ENCODE measurements around the gene SOX21. TPM values are rescaled to one million over a fixed set of nuclear protein-coding genes. Genes with fewer than 3 reads are reported as not detected.

The SOX21 gene
- total RNA-seq: not detected in 2 replicates

DNA sequence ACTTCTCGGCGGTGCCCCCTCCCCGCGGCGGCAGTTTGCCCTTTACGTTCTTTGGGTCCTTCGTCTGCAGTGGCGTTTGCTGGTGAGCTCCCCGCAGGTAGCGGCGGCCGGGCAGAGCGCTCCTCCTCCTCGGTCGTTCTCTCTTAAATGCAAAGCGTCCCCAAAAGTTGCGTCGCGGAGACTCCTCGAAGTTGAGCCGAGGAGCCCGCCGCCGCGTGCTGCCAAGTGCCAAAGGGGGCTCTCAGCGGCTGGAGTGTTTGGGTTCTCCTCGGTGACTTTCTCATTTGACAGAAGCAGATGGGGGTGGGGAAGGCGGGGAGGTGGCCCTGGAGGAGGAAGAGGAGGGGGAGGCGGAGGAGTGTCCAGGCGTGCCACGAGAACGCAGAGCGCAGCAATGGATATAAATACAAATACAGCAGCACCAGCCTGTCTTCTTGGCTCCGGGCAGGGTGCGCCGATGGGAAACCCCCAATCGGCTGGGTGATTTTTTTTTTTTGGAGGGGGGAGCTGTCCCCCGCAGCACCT, at the start of gene SOX21:
Gene SOX21, minus strand, starts transcription at position 259 of the 525 bp plus-strand sequence. CDS start 496 bp downstream, outside the sequence.

Other genes with a start within 250 kb of the SOX21 start
- not detected in 2 replicates for gene DCT, start 232.9 kb downstream of the SOX21 start, total RNA-seq
- gene TGDS, start 116.4 kb downstream of the SOX21 start, total RNA-seq: 8.0 and 13.1 TPM in 2 replicates
- gene GPR180, start 110.7 kb downstream of the SOX21 start, total RNA-seq: 6.4 and 6.9 TPM in 2 replicates